CD4-positive, alpha-beta T cell treated with Interleukin-1 beta for 1 hour (primary cell): ENCODE data around the gene GRK5.

Experiments
- DNase-seq, 2 donors: peaks; one replicate each; pipeline ENCODE4 v3.0.0-alpha.2; 2020 to 2022

The GRK5 gene

DNA sequence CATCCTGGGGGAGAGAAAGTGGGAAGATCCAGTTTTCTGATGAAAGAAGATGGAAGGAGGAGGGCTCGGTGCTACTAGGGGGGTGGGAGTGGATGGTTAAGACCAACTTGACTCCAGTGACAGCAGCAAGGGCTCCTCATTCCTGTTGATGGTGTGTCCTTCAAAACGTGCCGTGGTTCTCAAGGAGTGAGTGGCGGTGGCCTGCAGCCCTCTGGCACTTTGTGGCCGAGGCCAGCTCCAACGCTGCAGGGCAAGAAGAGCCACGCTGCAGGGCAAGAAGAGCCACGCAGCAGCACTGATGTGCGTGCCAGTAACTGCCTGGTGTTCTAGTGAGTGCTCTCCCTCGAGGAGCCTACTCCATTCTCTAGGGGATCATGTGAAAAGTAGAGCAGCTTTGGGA is 72.1 kb downstream of the GRK5 start:
- DNase-seq = no peak

GRCh38 chr10:119281581-119282071 is 74.3 kb downstream of the GRK5 start:
- no peak for DNase-seq

DNA sequence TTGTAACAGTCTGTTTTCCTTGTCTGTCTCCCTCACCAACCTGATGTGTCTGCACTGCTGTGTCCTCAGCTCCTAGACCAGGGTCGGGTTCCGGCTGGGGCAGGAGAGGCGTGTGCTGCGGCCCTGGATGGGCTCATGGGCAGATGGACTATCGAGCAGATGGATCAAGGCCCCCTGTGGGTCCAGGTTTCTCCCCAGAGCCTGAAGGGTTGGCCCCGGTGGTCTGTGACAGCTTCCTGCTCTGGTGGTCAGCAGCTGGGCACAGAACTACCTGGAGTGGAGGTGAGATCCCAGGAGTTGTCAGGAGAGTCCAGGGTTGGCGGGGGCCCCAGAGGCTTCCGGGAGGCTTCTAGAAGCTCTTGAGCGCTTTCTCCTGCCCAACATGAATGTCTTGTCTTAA is 75.1 kb downstream of the GRK5 start:
- no peak for DNase-seq

- DNase-seq = no peak
Observed at GRCh38 chr10:119283387-119283786, 76.0 kb downstream of the GRK5 start.

- peak; percentile 53 to 56 for DNase-seq
Observed at GRCh38 chr10:119283818-119284217, 76.4 kb downstream of the GRK5 start.

GRCh38 chr10:119284679-119285096 is 77.3 kb downstream of the GRK5 start:
- DNase-seq = no peak

GRCh38 chr10:119285495-119286267 is 78.3 kb downstream of the GRK5 start:
- no peak for DNase-seq

- DNase-seq = no peak
Observed at GRCh38 chr10:119286516-119286915, 79.1 kb downstream of the GRK5 start.

- no peak for DNase-seq
Observed at GRCh38 chr10:119286983-119287633, 79.7 kb downstream of the GRK5 start.

DNA sequence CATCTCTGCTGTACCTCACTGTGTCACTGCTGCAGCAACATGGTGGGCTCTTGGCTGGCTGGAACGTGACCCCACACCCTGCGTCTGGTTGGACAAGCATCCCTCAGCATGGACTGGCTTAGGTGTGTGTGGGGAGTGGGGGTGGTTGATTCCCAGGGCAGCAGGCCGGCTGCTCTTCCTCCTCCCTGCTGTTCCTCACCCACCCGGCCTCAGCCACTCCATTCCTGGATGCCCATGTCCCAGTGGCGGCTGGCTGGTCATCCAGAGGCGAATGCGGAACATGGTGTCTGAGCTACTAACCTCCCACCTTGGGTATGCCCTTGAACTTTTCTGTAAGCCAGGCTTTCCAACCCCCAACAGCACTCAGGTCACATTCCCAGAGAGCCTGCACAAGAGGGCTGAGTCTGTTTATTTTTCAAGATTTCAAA is 81.2 kb downstream of the GRK5 start:
- DNase-seq = no peak

- DNase-seq = no peak
Observed at GRCh38 chr10:119289227-119289920, 82.0 kb downstream of the GRK5 start.

DNA sequence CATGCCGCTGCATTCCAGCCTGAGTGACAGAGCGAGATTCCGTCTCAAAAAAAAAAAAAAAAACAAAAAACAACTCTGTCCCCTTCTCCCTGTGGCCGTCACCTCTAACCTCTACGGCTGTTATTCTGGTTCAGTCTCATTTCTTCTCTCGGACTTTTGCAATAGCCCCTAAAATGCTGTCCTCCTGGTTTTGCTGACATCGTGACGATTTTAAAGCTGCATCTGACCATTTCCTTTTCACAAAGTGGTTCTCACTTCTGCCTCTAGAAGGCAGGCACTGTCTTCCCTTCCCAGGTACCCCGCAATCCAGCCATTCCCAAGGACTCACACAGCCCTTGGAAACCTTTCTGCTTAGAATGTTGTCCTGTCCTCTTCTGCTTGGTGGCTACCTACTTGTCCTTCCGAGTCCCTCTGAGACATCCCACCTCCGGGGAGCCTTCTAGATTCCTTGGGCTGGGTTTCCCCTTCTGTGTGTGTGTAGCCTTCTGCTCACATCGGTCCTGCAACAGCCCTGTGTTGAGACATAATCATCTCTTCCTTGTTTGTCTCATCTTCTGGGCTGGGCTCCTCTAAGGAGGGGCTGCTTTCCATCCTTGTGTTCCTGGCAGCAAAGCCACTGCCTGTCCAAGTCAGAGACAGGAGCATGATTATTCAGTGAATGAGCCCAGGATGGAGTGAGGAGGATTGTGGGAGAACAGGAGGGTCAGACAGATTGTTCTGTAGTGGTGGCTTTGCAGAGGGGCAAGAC is 83.1 kb downstream of the GRK5 start:
- no peak for DNase-seq

DNA sequence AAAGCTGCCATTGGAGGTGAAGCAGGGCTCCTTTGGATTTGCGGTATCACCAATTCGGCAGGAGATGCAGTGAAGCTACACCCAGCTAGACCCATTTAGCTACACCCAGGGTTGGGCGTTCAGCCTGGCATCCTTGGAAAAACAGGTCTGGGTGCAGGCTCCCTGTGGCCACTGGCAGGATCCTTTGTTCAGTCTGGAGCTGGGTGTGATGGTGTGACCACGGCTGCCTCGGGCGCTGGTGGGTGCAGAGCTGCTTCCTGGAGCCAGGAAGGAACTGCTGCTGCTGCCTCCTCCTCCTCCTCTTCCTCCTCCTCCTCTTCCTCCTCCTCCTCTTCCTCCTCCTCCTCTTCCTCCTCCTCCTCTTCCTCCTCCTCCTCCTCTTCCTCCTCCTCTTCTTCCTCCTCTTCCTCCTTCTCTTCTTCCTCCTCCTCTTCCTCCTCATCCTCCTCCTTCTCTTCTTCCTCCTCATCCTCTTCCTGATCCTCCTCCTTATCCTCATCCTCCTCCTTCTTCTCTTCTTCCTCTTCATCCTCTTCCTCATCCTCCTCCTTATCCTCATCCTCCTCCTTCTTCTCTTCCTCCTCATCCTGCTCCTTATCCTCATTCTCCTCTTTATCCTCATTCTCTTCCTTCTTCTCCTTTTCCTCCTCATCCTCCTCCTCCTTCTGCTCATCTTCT is 84.0 kb downstream of the GRK5 start:
- no peak for DNase-seq

- no peak for DNase-seq
Observed at GRCh38 chr10:119292968-119293760, 85.8 kb downstream of the GRK5 start.

DNA sequence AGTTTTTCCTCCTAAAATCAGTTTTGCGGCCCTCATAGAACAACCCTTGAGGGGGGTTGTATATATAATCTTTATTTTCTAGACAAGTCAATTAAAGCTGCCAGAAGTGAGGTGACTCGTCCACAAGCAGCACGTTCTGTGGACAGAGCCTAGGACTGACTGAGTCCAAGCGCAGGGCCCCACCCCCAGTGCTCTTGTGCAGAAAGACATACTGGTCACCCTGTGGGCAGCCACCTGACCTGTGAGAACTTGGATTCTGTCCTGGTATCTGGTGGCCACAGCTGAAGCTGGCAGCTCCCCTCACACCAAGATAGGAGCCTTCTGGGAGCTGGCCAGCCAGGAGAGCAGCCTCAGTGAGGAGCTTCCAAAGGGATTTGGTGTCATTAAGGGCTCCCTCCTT is 89.3 kb downstream of the GRK5 start:
- DNase-seq = no peak

- no peak for DNase-seq
Observed at GRCh38 chr10:119297207-119297968, 90.0 kb downstream of the GRK5 start.

DNA sequence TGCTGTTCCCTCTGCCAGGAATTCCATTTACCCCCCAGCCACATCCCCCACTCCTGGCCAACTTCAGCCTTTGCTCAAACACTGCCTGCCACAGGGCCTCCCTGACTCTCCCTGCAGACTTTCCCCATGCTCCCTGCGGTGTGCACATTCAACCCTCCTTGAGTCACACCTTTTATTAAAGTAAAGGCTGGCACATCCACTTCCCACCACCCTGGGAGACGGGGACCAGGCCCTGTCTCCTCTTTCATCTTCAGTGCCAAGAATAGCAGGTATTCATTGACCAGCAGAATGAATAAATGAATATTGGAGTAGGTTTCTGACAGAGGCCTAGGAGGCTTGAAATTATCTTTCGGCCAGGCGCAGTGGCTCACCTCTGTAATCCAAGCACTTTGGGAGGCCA is 91.4 kb downstream of the GRK5 start:
- DNase-seq = no peak

GRCh38 chr10:119299531-119299930 is 92.2 kb downstream of the GRK5 start:
- DNase-seq = peak in 1 of 2 donors; percentile 19

DNA sequence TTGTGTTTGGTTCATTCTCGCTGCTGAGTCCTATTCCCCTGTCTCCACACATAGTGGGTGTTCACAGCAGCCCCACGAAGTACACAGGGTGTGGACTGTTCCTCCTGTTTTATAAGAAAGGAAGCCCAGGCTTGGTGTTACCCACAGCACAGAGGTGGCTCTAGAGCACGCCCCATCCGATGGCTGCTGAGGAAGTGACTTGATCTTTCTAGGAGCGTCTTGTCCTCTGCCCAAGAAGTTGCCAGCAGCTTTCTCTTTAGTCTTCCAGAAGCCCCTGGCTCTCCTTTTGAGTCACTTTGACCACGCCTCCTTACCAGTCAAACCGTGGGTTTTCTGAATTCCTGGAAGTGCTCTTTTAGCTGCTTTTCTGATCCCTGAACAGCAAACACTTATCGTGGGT is 94.0 kb downstream of the GRK5 start:
- DNase-seq = peak; percentile 67 to 75

GRCh38 chr10:119302172-119302571 is 94.8 kb downstream of the GRK5 start:
- DNase-seq = no peak
